IPS DF 6.9 (cell line): ENCODE results near the gene ANKEF1.
"Not testable (repeated sequence)": the region's sequence is repeated elsewhere in the genome, so short reads cannot be mapped to it uniquely, and the experiment has no call there.

Source experiments
- DNase-seq: peaks from one replicate; pipeline ENCODE4 v3.0.0-alpha.2; 2013; ENCODE audit warnings: low read depth, low spot score
- H3K27ac ChIP-seq: one replicate; pipeline ENCODE4 v1.5.1; 2013; ENCODE audit warnings: low read length, control low read depth
- H3K27me3 ChIP-seq: 2 replicates; pipeline ENCODE4 v1.6.1; 2013; ENCODE audit warnings: mild to moderate bottlenecking, low read length; ENCODE audit not compliant: control insufficient read depth, insufficient read depth
- H3K36me3 ChIP-seq: 2 replicates; pipeline ENCODE4 v1.6.1; 2013; ENCODE audit warnings: low read length; ENCODE audit not compliant: control insufficient read depth, insufficient read depth
- H3K4me1 ChIP-seq: 2 replicates; pipeline ENCODE4 v1.6.1; 2013; ENCODE audit warnings: low read length; ENCODE audit not compliant: control insufficient read depth, insufficient read depth
- H3K4me3 ChIP-seq: 2 replicates; pipeline ENCODE4 v1.5.1; 2013; ENCODE audit warnings: mild to moderate bottlenecking, low read length
- H3K9me3 ChIP-seq: 2 replicates; pipeline ENCODE4 v1.6.1; 2013; ENCODE audit warnings: low read length, inconsistent platforms; ENCODE audit not compliant: control insufficient read depth, insufficient read depth
- WGBS: extraction: QIAGEN DNeasy Blood & Tissue Kit; methylation state at CpG from one replicate; pipeline ENCODE4 v1.1.7; 2013; ENCODE audit warnings: mixed read lengths, missing lambda C conversion rate; ENCODE audit not compliant: insufficient read length, insufficient coverage; 5-methylcytosine and 5-hydroxymethylcytosine counted together

The ANKEF1 gene

DNA sequence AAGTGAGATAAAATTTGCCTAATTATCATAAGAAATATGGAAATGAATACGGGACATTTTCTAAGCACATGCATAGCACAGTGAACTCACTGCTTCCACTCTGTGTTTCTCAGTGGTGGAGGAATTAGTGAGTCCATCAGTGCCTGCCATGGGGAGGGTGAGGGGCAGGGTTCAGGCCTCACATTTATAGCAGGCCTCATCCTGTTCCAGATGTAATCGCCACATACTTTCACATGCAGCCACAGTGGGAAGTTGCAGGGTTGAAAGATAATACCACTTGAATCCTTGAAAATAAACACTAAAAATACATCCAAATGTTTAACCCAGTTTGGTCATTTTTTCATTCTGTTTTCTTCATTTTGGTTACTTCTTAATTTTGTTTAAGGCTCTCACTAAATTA is 29.9 kb upstream of the ANKEF1 start:
- no CpG with 5 or more reads among the region's 2 CpGs for WGBS
- Histone ChIP-seq H3K27ac (no peak overlapping the region), H3K36me3 (no peaks in the 10 kb centered on the region), H3K27me3 (no peaks in the 10 kb centered on the region), H3K4me1 (no peaks in the 10 kb centered on the region), H3K9me3 (no peaks in the 10 kb centered on the region), H3K4me3 (no peak overlapping the region)
- DNase-seq, result no peak

DNA sequence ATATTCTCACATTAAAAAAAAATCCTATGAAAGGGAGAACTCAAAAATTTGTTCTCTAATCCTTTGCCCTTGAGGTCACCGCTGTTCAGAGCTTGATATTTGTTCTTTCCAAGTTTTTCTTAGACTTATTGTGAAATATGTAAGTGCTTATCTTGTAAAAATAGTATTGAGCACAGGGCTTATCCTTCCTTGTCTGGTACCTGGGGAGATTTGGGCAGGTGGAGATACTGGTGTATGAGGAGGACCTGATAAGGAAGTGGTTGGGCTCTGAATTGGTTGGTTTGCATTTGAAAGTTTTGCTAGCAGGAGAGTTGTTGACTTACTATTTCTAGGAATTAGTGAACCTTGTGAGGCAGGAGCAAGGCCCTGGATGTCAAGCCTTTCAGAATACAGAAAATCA is 28.9 kb upstream of the ANKEF1 start:
- no CpG with 5 or more reads among the region's 1 CpG for WGBS
- H3K9me3 ChIP-seq, result no peaks in the 10 kb centered on the region
- H3K4me1 ChIP-seq, result no peaks in the 10 kb centered on the region
- H3K27ac ChIP-seq, result no peak overlapping the region
- no peaks in the 10 kb centered on the region for H3K36me3 ChIP-seq
- H3K27me3 ChIP-seq, result no peaks in the 10 kb centered on the region
- H3K4me3 ChIP-seq, result no peak overlapping the region
- peak; percentile 9 for DNase-seq

DNA sequence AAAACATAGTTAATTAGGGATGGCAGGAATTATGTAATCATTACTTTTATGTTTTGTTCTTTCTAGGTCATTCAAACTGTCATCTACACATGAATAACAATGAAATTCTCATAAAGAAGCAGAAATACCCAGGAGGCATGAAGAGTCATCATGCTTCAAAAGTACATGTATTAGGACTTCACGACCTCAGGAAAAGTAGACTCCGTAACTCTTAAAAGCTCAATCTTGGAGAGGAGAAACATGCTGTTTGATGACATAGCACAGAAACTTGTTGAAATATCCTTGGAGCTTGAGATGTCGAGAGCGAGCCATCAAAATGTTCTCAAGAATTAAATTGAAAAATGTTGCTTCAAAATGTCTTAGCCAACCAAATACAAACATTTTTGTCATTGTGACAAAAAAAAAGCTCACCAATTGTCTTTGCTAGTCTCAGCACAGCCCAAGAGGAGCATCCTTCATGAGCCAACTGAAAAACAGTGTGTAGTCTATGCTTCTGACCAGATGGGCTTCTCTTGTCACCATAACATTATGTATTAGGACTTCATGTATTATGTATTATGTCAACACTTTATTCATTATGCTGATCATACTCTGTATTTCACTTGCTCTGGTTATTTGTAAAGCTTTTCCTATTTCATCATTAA is 28.2 kb upstream of the ANKEF1 start:
- H3K4me1 ChIP-seq, result no peaks in the 10 kb centered on the region
- H3K36me3 ChIP-seq, result no peaks in the 10 kb centered on the region
- H3K27me3 ChIP-seq, result no peaks in the 10 kb centered on the region
- no peak overlapping the region for H3K4me3 ChIP-seq
- WGBS, result no CpG with 5 or more reads among the region's 4 CpGs
- H3K27ac ChIP-seq, result no peak overlapping the region
- no peaks in the 10 kb centered on the region for H3K9me3 ChIP-seq
- DNase-seq, result no peak

DNA sequence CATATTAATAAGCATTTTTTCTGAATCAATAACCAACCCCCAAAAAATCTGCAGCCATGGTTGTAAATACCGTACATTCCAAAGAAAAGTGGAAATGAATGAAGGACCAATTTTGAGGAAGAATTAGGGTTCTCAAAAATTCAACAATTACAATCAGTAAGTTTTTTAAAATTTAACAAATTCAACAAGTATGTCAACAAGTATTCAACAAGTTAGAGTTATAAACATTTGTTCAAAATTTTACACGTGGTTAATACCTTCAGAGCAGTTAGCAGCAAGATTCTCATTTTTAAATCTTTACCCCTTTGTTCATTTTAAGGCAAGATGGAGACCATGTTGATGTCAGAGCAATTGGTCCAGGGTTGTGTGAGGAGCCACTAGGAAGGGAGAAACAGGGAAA is 27.6 kb upstream of the ANKEF1 start:
- Histone ChIP-seq H3K4me1 (no peaks in the 10 kb centered on the region), H3K9me3 (no peaks in the 10 kb centered on the region), H3K27me3 (no peaks in the 10 kb centered on the region), H3K27ac (no peak overlapping the region), H3K4me3 (no peak overlapping the region), H3K36me3 (no peaks in the 10 kb centered on the region)
- no peak for DNase-seq
- no CpG with 5 or more reads among the region's 2 CpGs for WGBS

DNA sequence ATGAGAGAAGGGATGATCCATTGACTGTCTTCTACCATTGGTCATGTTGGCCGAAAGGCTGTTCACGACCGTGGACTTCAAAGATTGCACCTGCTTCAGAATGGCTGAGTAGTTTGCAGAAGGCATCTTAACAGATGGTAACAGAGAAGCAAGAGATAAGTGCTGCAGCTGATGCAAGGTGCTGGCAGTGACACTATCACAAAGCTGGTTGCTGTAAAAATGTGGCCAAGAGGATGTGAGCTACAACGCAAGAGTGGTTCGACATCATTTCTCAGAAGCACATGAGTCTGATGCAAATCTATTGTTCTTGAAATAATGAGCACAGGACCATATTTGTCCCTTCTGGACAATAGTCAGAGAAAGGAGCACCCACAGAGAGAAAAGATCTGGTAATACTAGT is 27.0 kb upstream of the ANKEF1 start:
- no peaks in the 10 kb centered on the region for H3K4me1 ChIP-seq
- DNase-seq, result no peak
- no CpG with 5 or more reads among the region's 5 CpGs for WGBS
- no peaks in the 10 kb centered on the region for H3K9me3 ChIP-seq
- no peak overlapping the region for H3K4me3 ChIP-seq
- H3K36me3 ChIP-seq, result no peaks in the 10 kb centered on the region
- no peaks in the 10 kb centered on the region for H3K27me3 ChIP-seq
- no peak overlapping the region for H3K27ac ChIP-seq

DNA sequence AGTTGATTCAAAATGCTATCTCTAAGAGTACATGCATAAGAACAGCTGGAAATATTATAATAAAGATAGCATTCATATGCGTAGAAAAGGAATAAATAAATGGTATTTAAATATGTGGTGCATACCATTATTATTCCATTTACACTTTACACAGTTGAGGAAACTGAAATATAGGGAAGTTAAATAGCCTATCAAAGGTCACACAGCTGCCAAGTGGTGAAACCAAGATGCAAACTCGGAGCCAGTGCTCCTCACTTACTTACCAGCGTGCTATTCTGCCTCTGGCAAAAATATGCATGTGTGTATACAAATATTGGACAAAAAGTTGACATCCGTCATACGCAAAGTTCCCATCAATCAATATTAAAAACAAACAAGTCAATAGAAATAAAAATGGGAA is 22.3 kb upstream of the ANKEF1 start:
- no peak for DNase-seq
- Histone ChIP-seq H3K27ac (no peak overlapping the region), H3K27me3 (no peaks in the 10 kb centered on the region), H3K4me1 (no peaks in the 10 kb centered on the region), H3K36me3 (no peaks in the 10 kb centered on the region), H3K4me3 (no peak overlapping the region), H3K9me3 (no peaks in the 10 kb centered on the region)
- WGBS, result no CpG with 5 or more reads among the region's 5 CpGs

DNA sequence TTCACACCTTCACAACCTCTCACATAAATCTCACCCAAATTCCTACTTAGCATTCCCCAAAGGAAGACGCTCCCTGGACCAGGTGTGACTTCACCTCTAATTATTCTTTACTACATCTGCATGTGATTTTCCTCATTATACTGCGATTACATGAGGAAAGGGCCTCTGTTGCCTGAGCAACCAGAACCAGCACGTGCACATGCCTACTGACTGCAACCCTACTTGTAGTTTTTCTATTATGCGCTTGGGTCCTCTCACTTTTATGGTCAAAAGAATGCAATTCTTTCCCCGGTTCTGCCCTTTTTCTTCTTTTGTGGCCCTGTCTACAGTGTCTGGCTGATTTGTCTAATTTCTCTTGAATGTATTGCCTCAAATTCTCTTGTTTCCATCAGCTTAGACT is 20.4 kb upstream of the ANKEF1 start:
- Histone ChIP-seq H3K36me3 (no peaks in the 10 kb centered on the region), H3K4me1 (no peaks in the 10 kb centered on the region), H3K27ac (no peak overlapping the region), H3K27me3 (no peaks in the 10 kb centered on the region), H3K9me3 (no peaks in the 10 kb centered on the region), H3K4me3 (no peak overlapping the region)
- no CpG with 5 or more reads among the region's 5 CpGs for WGBS
- no peak for DNase-seq

DNA sequence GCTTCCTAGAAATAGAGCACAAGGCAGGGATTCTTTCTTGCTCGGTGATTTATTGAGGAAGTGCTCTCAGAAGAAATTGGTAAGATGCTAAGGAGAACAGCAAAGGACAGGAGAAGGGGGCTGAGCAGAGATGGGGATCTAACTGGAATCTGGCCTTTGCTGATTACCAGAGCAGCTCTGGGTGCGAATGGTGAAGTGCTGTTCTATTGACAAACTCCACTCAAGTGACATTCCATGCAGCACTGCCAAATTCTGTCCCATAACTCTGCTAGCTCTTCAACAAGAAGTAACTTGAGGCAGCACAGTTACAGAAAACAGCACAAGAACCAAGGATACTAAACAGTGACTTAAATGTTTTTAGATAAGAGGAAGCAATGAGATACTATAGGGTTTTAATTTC is 13.8 kb upstream of the ANKEF1 start:
- no peak overlapping the region for H3K27ac ChIP-seq
- no peak for DNase-seq

DNA sequence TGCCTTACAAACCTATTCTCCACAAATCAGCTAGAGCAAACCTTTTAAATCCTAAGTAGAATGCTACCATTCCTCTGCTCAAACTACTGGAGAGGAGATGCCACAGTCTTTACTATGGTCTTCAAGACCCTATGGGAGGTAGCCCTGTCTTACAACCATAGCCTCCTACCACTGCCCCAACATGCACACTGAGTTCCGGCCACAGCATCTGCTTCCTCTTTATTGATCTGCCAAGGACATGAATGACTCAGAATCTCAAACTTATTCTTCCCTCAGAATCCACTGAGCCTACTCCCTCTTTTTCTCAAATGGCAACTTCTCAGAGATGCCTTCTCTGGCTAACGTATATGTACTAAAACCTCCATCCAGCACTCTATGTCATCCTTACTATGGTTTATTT is 12.2 kb upstream of the ANKEF1 start:
- WGBS, result no CpG with 5 or more reads among the region's 2 CpGs
- no peak overlapping the region for H3K4me3 ChIP-seq
- H3K36me3 ChIP-seq, result no peaks in the 10 kb centered on the region
- no peak overlapping the region for H3K27ac ChIP-seq
- H3K27me3 ChIP-seq, result no peaks in the 10 kb centered on the region
- no peaks in the 10 kb centered on the region for H3K9me3 ChIP-seq
- H3K4me1 ChIP-seq, result no peaks in the 10 kb centered on the region
- DNase-seq, result no peak

More for the DNA sequence above, 13.8 kb upstream of the ANKEF1 start:
- no peaks in the 10 kb centered on the region for H3K36me3 ChIP-seq
- H3K27me3 ChIP-seq, result no peaks in the 10 kb centered on the region
- no peak overlapping the region for H3K4me3 ChIP-seq
- no peaks in the 10 kb centered on the region for H3K4me1 ChIP-seq
- WGBS, result no CpG with 5 or more reads among the region's 2 CpGs
- H3K9me3 ChIP-seq, result no peaks in the 10 kb centered on the region

DNA sequence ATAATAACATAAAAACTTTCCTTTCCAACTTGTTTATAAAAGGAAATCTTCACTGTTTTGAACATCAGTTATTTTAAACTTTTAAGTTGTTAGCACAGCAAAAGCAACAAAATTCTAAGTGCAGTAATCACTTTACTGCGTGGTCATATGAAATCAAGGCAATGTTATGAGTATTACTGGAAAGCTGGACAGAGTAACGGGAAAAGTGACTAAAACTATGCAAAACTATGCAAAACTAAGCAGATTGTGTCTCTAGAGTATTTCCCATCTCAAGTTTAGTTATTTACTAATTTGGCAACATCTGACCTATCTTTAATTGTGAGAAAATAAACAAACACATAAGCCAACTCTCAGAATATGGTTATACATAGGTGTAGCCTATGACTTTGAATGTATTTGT is 10.9 kb upstream of the ANKEF1 start:
- H3K4me1 ChIP-seq, result no peaks in the 10 kb centered on the region
- no CpG with 5 or more reads among the region's 2 CpGs for WGBS
- no peak overlapping the region for H3K27ac ChIP-seq
- H3K4me3 ChIP-seq, result no peak overlapping the region
- no peaks in the 10 kb centered on the region for H3K36me3 ChIP-seq
- no peaks in the 10 kb centered on the region for H3K27me3 ChIP-seq
- DNase-seq, result no peak
- no peaks in the 10 kb centered on the region for H3K9me3 ChIP-seq

DNA sequence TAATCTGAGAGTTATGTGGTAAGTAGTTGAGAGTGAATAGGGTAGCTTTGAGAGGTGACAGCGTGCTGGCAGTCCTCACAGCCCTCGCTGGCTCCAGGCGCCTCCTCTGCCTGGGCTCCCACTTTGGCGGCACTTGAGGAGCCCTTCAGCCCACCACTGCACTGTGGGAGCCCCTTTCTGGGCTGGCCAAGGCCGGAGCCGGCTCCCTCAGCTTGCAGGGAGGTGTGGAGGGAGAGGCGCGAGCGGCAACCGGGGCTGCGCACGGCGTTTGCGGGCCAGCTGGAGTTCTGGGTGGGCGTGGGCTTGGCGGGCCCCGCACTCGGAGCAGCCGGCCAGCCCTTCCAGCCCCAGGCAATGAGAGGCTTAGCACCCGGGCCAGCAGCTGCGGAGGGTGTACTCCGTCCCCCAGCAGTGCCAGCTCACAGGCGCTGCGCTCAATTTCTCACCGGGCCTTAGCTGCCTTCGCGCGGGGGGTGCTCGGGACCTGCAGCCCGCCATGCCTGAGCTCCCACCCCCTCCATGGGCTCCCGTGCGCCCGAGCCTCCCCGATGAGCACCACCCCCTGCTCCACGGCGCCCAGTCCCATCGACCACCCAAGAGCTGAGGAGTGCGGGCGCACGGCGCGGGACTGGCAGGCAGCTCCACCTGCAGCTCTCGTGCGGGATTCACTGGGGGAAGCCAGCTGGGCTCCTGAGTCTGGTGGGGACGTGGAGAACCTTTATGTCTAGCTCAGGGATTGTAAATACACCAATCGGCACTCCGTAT is 3.2 kb upstream of the ANKEF1 start:
- not testable (repeated sequence) for H3K27me3 ChIP-seq, DNase-seq, H3K27ac ChIP-seq, H3K4me3 ChIP-seq, H3K4me1 ChIP-seq, H3K36me3 ChIP-seq, H3K9me3 ChIP-seq
- no CpG with 5 or more reads among the region's 47 CpGs for WGBS
